IMR-90 (cell line): ENCODE measurements around the gene BANP. TPM values are rescaled to one million over a fixed set of nuclear protein-coding genes. Genes with fewer than 3 reads are reported as not detected.
"Not testable (repeated sequence)": the region's sequence is repeated elsewhere in the genome, so short reads cannot be mapped to it uniquely, and the experiment has no call there.

Experiments
- ATAC-seq: fragments of 200-7000 bp; cut with Tn5 transposase; 2 replicates; pipeline ENCODE4 v1.9.1; 2020; ENCODE audit warnings: low read depth, mild to moderate bottlenecking, moderate library complexity
- BruUV-seq: library from RNA; stranded (reverse); fragments of 400-500 nt; replicated peaks from 2 replicates; lab custom pipeline; 2021; lab: Mats Ljungman, UMichigan
- CTCF ChIA-PET: fragments of 300-600 bp; formaldehyde crosslinking; extraction: SDS; loops from one replicate; lab custom pipeline; 2021; ENCODE audit warnings: antibody characterized with exemption; lab: Yijun Ruan, JAX
- POLR2A ChIA-PET: fragments of 300-600 bp; sonication (Branson Sonifier 250); formaldehyde crosslinking; loops from one replicate; lab custom pipeline; 2022; ENCODE audit warnings: antibody characterized with exemption; ENCODE audit not compliant: unreplicated experiment; lab: Charles Lee
- DNase-seq: peaks from one replicate; pipeline ENCODE4 v3.0.0; 2013
- H2AFZ ChIP-seq: replicated peaks from 2 replicates; pipeline ENCODE3; 2013; ENCODE audit warnings: low read length, mild to moderate bottlenecking; ENCODE audit not compliant: poor library complexity
- H2AK5ac ChIP-seq: 2 replicates; pipeline ENCODE4 v1.6.1; 2013; ENCODE audit warnings: low read depth, low read length, inconsistent platforms
- H2AK9ac ChIP-seq: replicated peaks from 2 replicates; pipeline ENCODE3; 2013; ENCODE audit warnings: mild to moderate bottlenecking, low read depth, low read length, moderate library complexity; ENCODE audit not compliant: poor library complexity
- H2BK120ac ChIP-seq: 2 replicates; pipeline ENCODE4 v1.6.1; 2013; ENCODE audit warnings: low read depth, low read length, inconsistent platforms
- H2BK15ac ChIP-seq: 3 replicates; pipeline ENCODE4 v1.6.1; 2013; ENCODE audit warnings: low read depth, low read length, inconsistent platforms
- H2BK20ac ChIP-seq: 2 replicates; pipeline ENCODE4 v1.6.1; 2013; ENCODE audit warnings: low read depth, mild to moderate bottlenecking, inconsistent platforms, low read length, moderate library complexity
- H2BK5ac ChIP-seq: 2 replicates; pipeline ENCODE4 v1.6.1; 2013; ENCODE audit warnings: mild to moderate bottlenecking, low read depth, low read length, inconsistent platforms; ENCODE audit not compliant: poor library complexity, severe bottlenecking
- H3K14ac ChIP-seq: replicated peaks from 2 replicates; pipeline ENCODE4 v1.6.1; 2013; ENCODE audit warnings: low read depth, low read length, inconsistent platforms
- H3K18ac ChIP-seq: 2 replicates; pipeline ENCODE4 v1.6.1; 2013; ENCODE audit warnings: low read depth, low read length, control low read depth
- H3K23ac ChIP-seq: 2 replicates; pipeline ENCODE4 v1.6.1; 2013; ENCODE audit warnings: low read depth, low read length, inconsistent platforms
- H3K27ac ChIP-seq: 2 replicates; pipeline ENCODE4 v1.5.1; 2013; ENCODE audit warnings: mild to moderate bottlenecking, control low read depth, low read length; ENCODE audit not compliant: insufficient read depth
- H3K27me3 ChIP-seq: 2 replicates; pipeline ENCODE4 v1.6.1; 2013; ENCODE audit warnings: low read length; ENCODE audit not compliant: control insufficient read depth, insufficient read depth
- H3K36me3 ChIP-seq: 2 replicates; pipeline ENCODE4 v1.6.1; 2013; ENCODE audit warnings: low read length, mixed read lengths; ENCODE audit not compliant: control insufficient read depth, insufficient read depth
- H3K4ac ChIP-seq: 2 replicates; pipeline ENCODE4 v1.6.1; 2013; ENCODE audit warnings: low read depth, low read length, inconsistent platforms
- H3K4me1 ChIP-seq: 2 replicates; pipeline ENCODE4 v1.6.1; 2013; ENCODE audit warnings: low read length, mixed read lengths; ENCODE audit not compliant: control insufficient read depth, insufficient read depth
- H3K4me2 ChIP-seq: 2 replicates; pipeline ENCODE4 v1.6.1; 2013; ENCODE audit warnings: low read depth, mild to moderate bottlenecking, control low read depth, low read length, moderate library complexity
- H3K4me3 ChIP-seq: 2 replicates; pipeline ENCODE4 v1.5.1; 2013; ENCODE audit warnings: low read depth, mild to moderate bottlenecking, control low read depth, low read length, moderate library complexity; ENCODE audit not compliant: insufficient read depth
- H3K56ac ChIP-seq: 2 replicates; pipeline ENCODE4 v1.6.1; 2013; ENCODE audit warnings: low read length, inconsistent platforms; ENCODE audit not compliant: insufficient read depth; ENCODE audit errors: extremely low read depth
- H3K79me1 ChIP-seq, 2 experiments: 2 replicates each; pipeline ENCODE4 v1.6.1; 2013; ENCODE audit warnings: low read length in 2 of 2, inconsistent platforms in 1 of 2, low read depth in 1 of 2
- H3K9ac ChIP-seq: 2 replicates; pipeline ENCODE4 v1.6.1; 2013; ENCODE audit warnings: low read depth, low read length, control low read depth
- H3K9me1 ChIP-seq: 2 replicates; pipeline ENCODE4 v1.6.1; 2013; ENCODE audit warnings: low read length, inconsistent platforms; ENCODE audit not compliant: insufficient read depth
- H3K9me3 ChIP-seq: 2 replicates; pipeline ENCODE4 v1.6.1; 2013; ENCODE audit warnings: low read length; ENCODE audit not compliant: control insufficient read depth, insufficient read depth
- H4K20me1 ChIP-seq: 2 replicates; pipeline ENCODE4 v1.6.1; 2013; ENCODE audit warnings: low read length, inconsistent platforms; ENCODE audit not compliant: insufficient read depth
- H4K5ac ChIP-seq: 2 replicates; pipeline ENCODE4 v1.6.1; 2013; ENCODE audit warnings: mild to moderate bottlenecking, low read depth, low read length, control low read depth
- H4K8ac ChIP-seq, 2 experiments: 2 replicates each; pipeline ENCODE4 v1.6.1; 2013; ENCODE audit warnings: low read depth in 2 of 2, low read length in 2 of 2, control low read depth in 1 of 2, inconsistent platforms in 1 of 2
- H4K91ac ChIP-seq: 2 replicates; pipeline ENCODE4 v1.6.1; 2013; ENCODE audit warnings: low read depth, low read length, inconsistent platforms; ENCODE audit not compliant: insufficient read depth
- CEBPB ChIP-seq: IDR thresholded peaks from 2 replicates; pipeline ENCODE4 v1.6.1; 2012; ENCODE audit warnings: low read depth, low read length, improper control_type of control experiment
- CTCF ChIP-seq: conservative IDR thresholded peaks from 2 replicates; pipeline ENCODE4 v1.5.1; 2012; ENCODE audit warnings: mild to moderate bottlenecking, low read depth, low read length, improper control_type of control experiment
- MAZ ChIP-seq: IDR thresholded peaks from 2 replicates; pipeline ENCODE4 v1.6.1; 2012; ENCODE audit warnings: low read depth, mild to moderate bottlenecking, low read length, improper control_type of control experiment, moderate library complexity, borderline replicate concordance
- RAD21 ChIP-seq: IDR thresholded peaks from 2 replicates; pipeline ENCODE4 v1.6.1; 2012; ENCODE audit warnings: low read length, improper control_type of control experiment
- SMC3 ChIP-seq: fragments of 150-350 bp; IDR thresholded peaks from 2 replicates; pipeline ENCODE4 v1.6.1; 2016; ENCODE audit warnings: low read depth, mild to moderate bottlenecking, antibody characterized with exemption, low read length, moderate library complexity
- WGBS, 2 experiments: methylation state at CpG; one replicate each; pipeline versions ENCODE4 v1.1.5 to v1.1.7; 2013; ENCODE audit warnings: missing lambda C conversion rate in 2 of 2; ENCODE audit not compliant: insufficient read length in 1 of 2; ENCODE audit errors: extremely low coverage in 2 of 2; 5-methylcytosine and 5-hydroxymethylcytosine counted together
- dilution Hi-C: fragments of 300-500 bp; cut with HindIII; formaldehyde crosslinking; loops from one replicate; pipeline ENCODE4 v1.14.3; 2018; ENCODE audit warnings: low sequenced_read_pairs; ENCODE audit not compliant: unreplicated experiment
- in situ Hi-C: fragments of 300-500 bp; cut with MboI; formaldehyde crosslinking; loops from 3 replicates; pipeline ENCODE4 v1.14.3; 2019; ENCODE audit warnings: low sequenced_read_pairs, inconsistent platforms, mixed read lengths
- intact Hi-C: fragments of 100-400 bp; cut with micrococcal nuclease; formaldehyde crosslinking; loops from 2 replicates; pipeline ENCODE4 v1.10.0; 2022
- polyA plus RNA-seq, 3 experiments: library from polyadenylated mRNA; depleted of rRNA; stranded (reverse); fragments of >200 nt; gene quantifications; 2 replicates each; pipeline ENCODE4 v1.2.3, GENCODE V29; 2012; ENCODE audit warnings: low replicate concordance in 1 of 3
- total RNA-seq: library from RNA; depleted of rRNA; stranded (reverse); fragments of >200 nt; gene quantifications from 2 replicates; pipeline ENCODE4 v1.2.3, GENCODE V29; 2012

Gene BANP
- total and polyA plus RNA-seq, 2 of the 4 experiments (the other 2 are of a cell fraction) = 17.4 to 17.9 TPM

GRCh38 chr16:87986361-87986849 lies 35.2 kb downstream of the BANP start:
- Histone ChIP-seq H3K18ac (peak overlapping the region; percentile 54), H2BK5ac (peak overlapping the region; percentile 25), H2AK5ac (peak overlapping the region; percentile 90), H3K79me1 (peaks cover 6 to 31% of the 10 kb centered on the region in 2 experiments), H4K91ac (peak overlapping the region; percentile 77), H2BK15ac (peak overlapping the region; percentile 81; the same call in 1 of the 3 replicates), H4K8ac (peak overlapping the region; percentile 38 to 58; a peak in 2 of 4 replicates), H3K23ac (0 out of 2 replicates have a peak overlapping the region, but pooled peaks have one; percentile 56), H3K4me1 (peaks cover 17% of the 10 kb centered on the region), H2BK20ac (peak overlapping the region; percentile 53; the same call in 1 of the 2 replicates), H3K4ac (peak overlapping the region; percentile 67), H3K14ac (peak overlapping the region; percentile 63; the same call in 1 of the 2 replicates), H3K27ac (peak overlapping the region; percentile 13; the same call in 1 of the 2 replicates), H2BK120ac (peak overlapping the region; percentile 60)
- peak; percentile 70 for ATAC-seq
- TF ChIP-seq RAD21 (peak; percentile 29; the same call in 1 of the 2 replicates), CTCF (0 out of 2 replicates have a peak, but pooled peaks have one; percentile 19), SMC3 (peak; percentile 21; the same call in 1 of the 2 replicates), CEBPB (peak; percentile 54; the same call in 1 of the 2 replicates), MAZ (0 out of 2 replicates have a peak, but pooled peaks have one; percentile 21)
- H3K36me3 ChIP-seq, H3K9me1 ChIP-seq, in situ Hi-C loops, BruUV-seq, H3K9ac ChIP-seq, H3K27me3 ChIP-seq, H3K56ac ChIP-seq, H3K4me3 ChIP-seq, H3K4me2 ChIP-seq, intact Hi-C loops, H2AFZ ChIP-seq, H4K5ac ChIP-seq, H3K9me3 ChIP-seq, H2AK9ac ChIP-seq, POLR2A ChIA-PET, dilution Hi-C loops, CTCF ChIA-PET, H4K20me1 ChIP-seq: not testable (repeated sequence)
- no CpG with 5 or more reads among the region's 5 CpGs for WGBS, 2 experiments
- peak; percentile 88 for DNase-seq

- H4K91ac ChIP-seq, H4K5ac ChIP-seq, ATAC-seq, intact Hi-C loops, POLR2A ChIA-PET, BruUV-seq, in situ Hi-C loops, H2BK120ac ChIP-seq, H3K27me3 ChIP-seq, H2BK15ac ChIP-seq, H3K36me3 ChIP-seq, H3K23ac ChIP-seq, H3K9me3 ChIP-seq, H2AK9ac ChIP-seq, H2AFZ ChIP-seq, H3K9me1 ChIP-seq, CTCF ChIA-PET, H3K56ac ChIP-seq, H3K4me2 ChIP-seq, H4K20me1 ChIP-seq, H3K18ac ChIP-seq, H2BK20ac ChIP-seq, H3K14ac ChIP-seq, H3K4me3 ChIP-seq, DNase-seq, H4K8ac ChIP-seq, H3K27ac ChIP-seq, H2AK5ac ChIP-seq, H2BK5ac ChIP-seq, H3K4ac ChIP-seq, dilution Hi-C loops, H3K9ac ChIP-seq: not testable (repeated sequence)
- 88% methylated on average over 8 of the region's 9 CpGs; no CpG with 5 or more reads in 1 of the 2 experiments for WGBS, 2 experiments
- peaks cover 13% of the 10 kb centered on the region for H3K4me1 ChIP-seq
- peaks cover 6 to 38% of the 10 kb centered on the region in 2 experiments for H3K79me1 ChIP-seq
Observed at GRCh38 chr16:87988596-87988995, 37.4 kb downstream of the BANP start.
